Small intestine (tissue), 7 donors: ENCODE data around the gene TSPOAP1. TPM values are rescaled to one million over a fixed set of nuclear protein-coding genes. Genes with fewer than 3 reads are reported as not detected.

Experiments used
- DNase-seq, 2 donors: peaks; one replicate each; pipeline versions ENCODE4 v3.0.0 to v3.0.0-alpha.2; 2013
- FAIRE-seq: peaks from 2 replicates; lab custom pipeline; 2012; peaks lifted over from hg19 to GRCh38; lab: Jason Lieb, UNC
- H3K27ac ChIP-seq, 3 donors: one replicate each; pipeline ENCODE4 v1.5.1; 2013; ENCODE audit warnings: low read length in 2 of 3, mild to moderate bottlenecking in 2 of 3, control low read depth in 1 of 3, inconsistent platforms in 1 of 3, low read depth in 1 of 3, moderate library complexity in 1 of 3
- H3K27me3 ChIP-seq, 3 donors: one replicate each; pipeline ENCODE4 v1.6.1; 2013; ENCODE audit warnings: low read length in 3 of 3, inconsistent platforms in 1 of 3; ENCODE audit not compliant: control insufficient read depth in 3 of 3, insufficient read depth in 3 of 3
- H3K36me3 ChIP-seq, 3 donors: one replicate each; pipeline ENCODE4 v1.6.1; 2013; ENCODE audit warnings: low read length in 3 of 3, inconsistent platforms in 1 of 3, low read depth in 1 of 3, mild to moderate bottlenecking in 1 of 3, moderate library complexity in 1 of 3; ENCODE audit not compliant: control insufficient read depth in 3 of 3, insufficient read depth in 2 of 3
- H3K4me1 ChIP-seq, 3 donors: one replicate each; pipeline ENCODE4 v1.6.1; 2013; ENCODE audit warnings: low read length in 2 of 3, inconsistent platforms in 1 of 3, low read depth in 1 of 3, mild to moderate bottlenecking in 1 of 3, moderate library complexity in 1 of 3; ENCODE audit not compliant: control insufficient read depth in 3 of 3, insufficient read depth in 2 of 3
- H3K4me3 ChIP-seq, 3 donors: one replicate each; pipeline ENCODE4 v1.5.1; 2013; ENCODE audit warnings: low read length in 3 of 3, control low read depth in 1 of 3, inconsistent platforms in 1 of 3, low read depth in 1 of 3, mild to moderate bottlenecking in 1 of 3, moderate library complexity in 1 of 3
- H3K9me3 ChIP-seq, 2 donors: one replicate each; pipeline ENCODE4 v1.6.1; 2013; ENCODE audit warnings: low read depth in 1 of 2, low read length in 1 of 2; ENCODE audit not compliant: control insufficient read depth in 2 of 2, insufficient read depth in 1 of 2
- WGBS, 3 donors: extraction: QIAGEN DNeasy Blood & Tissue Kit; methylation state at CpG; one replicate each; pipeline ENCODE4 v1.1.7; 2013; 5-methylcytosine and 5-hydroxymethylcytosine counted together
- polyA plus RNA-seq, 4 donors: library from polyadenylated mRNA; stranded (reverse) in 3 of 4; unstranded in 1 of 4; fragments of 200-250 nt in 3 of 4; fragments of 120-200 nt in 1 of 4; gene quantifications; one replicate each; pipeline versions ENCODE4 v1.2.1 to v1.2.3, GENCODE V29; 2013
- donor health status: healthy with polysubstance abuse.
- donor health status: control.
- donor health status: control.
- donor health status: Bipolar disorder and iron deficiency.
- donor health status: healthy.

The TSPOAP1 gene
- polyA plus RNA-seq, 4 donors = 0.89 to 10.9 (median 2.6) TPM

- Histone ChIP-seq H3K9me3 (no peaks in the 10 kb centered on the region), H3K4me3 (no peak overlapping the region), H3K4me1 (peaks cover 0 to 6% (median 0%) of the 10 kb centered on the region in 3 donors), H3K27ac (no peak overlapping the region), H3K36me3 (peaks cover 0 to 2% (median 0%) of the 10 kb centered on the region in 3 donors), H3K27me3 (no peaks in the 10 kb centered on the region)
- 91 to 93% (median 93%) methylated on average over 6 of the region's 6 CpGs for WGBS, 3 donors
- FAIRE-seq = no peak
- no peak for DNase-seq
These were observed 13.9 kb downstream of the TSPOAP1 start for GRCh38 chr17:58314706-58315015.

GRCh38 chr17:58313815-58314705 lies 14.5 kb downstream of the TSPOAP1 start:
- DNase-seq = no peak
- Histone ChIP-seq H3K4me3 (no peak overlapping the region), H3K9me3 (no peaks in the 10 kb centered on the region)

GRCh38 chr17:58312829-58313228 lies 15.8 kb downstream of the TSPOAP1 start:
- no peaks in the 10 kb centered on the region for H3K27me3 ChIP-seq
- peaks cover 0 to under 1% (median 0%) of the 10 kb centered on the region in 3 donors for H3K36me3 ChIP-seq
- DNase-seq (no peak), FAIRE-seq (no peak)
- H3K4me3 ChIP-seq = no peak overlapping the region
- 63 to 69% (median 63%) methylated on average over 1 of the region's 1 CpG for WGBS, 3 donors
- no peak overlapping the region for H3K27ac ChIP-seq
- H3K9me3 ChIP-seq = no peaks in the 10 kb centered on the region
- H3K4me1 ChIP-seq = peaks cover 0 to 4% (median 0%) of the 10 kb centered on the region in 3 donors

More at GRCh38 chr17:58313815-58314705, 14.5 kb downstream of the TSPOAP1 start:
- WGBS, 3 donors = 70 to 90% (median 78%) methylated on average over 7 of the region's 7 CpGs
- Histone ChIP-seq H3K36me3 (peaks cover 0 to 2% (median 0%) of the 10 kb centered on the region in 3 donors), H3K27me3 (no peaks in the 10 kb centered on the region), H3K27ac (no peak overlapping the region), H3K4me1 (peaks cover 0 to 6% (median 0%) of the 10 kb centered on the region in 3 donors)
- FAIRE-seq = no peak

- Histone ChIP-seq H3K27ac (no peak overlapping the region), H3K4me3 (no peak overlapping the region), H3K36me3 (no peaks in the 10 kb centered on the region), H3K4me1 (no peaks in the 10 kb centered on the region), H3K9me3 (no peaks in the 10 kb centered on the region), H3K27me3 (no peaks in the 10 kb centered on the region)
- FAIRE-seq (no peak), DNase-seq (no peak)
- 91 to 95% (median 92%) methylated on average over 21 to 23 of the region's 23 CpGs for WGBS, 3 donors
These were observed 16.5 kb downstream of the TSPOAP1 start for GRCh38 chr17:58312021-58312630.

GRCh38 chr17:58311429-58311894 lies 17.1 kb downstream of the TSPOAP1 start:
- no peak for FAIRE-seq
- no peak overlapping the region for H3K27ac ChIP-seq
- H3K36me3 ChIP-seq = no peaks in the 10 kb centered on the region
- WGBS, 3 donors = 93 to 97% (median 94%) methylated on average over 9 of the region's 9 CpGs
- no peaks in the 10 kb centered on the region for H3K27me3 ChIP-seq
- H3K9me3 ChIP-seq = no peaks in the 10 kb centered on the region
- no peaks in the 10 kb centered on the region for H3K4me1 ChIP-seq
- H3K4me3 ChIP-seq = no peak overlapping the region
- DNase-seq = no peak

- H3K4me1 ChIP-seq = no peaks in the 10 kb centered on the region
- no peaks in the 10 kb centered on the region for H3K27me3 ChIP-seq
- WGBS, 3 donors = 88 to 93% (median 92%) methylated on average over 23 of the region's 23 CpGs
- H3K9me3 ChIP-seq = no peaks in the 10 kb centered on the region
- H3K4me3 ChIP-seq = no peak overlapping the region
- no peak for DNase-seq
- H3K27ac ChIP-seq = no peak overlapping the region
- no peak for FAIRE-seq
- no peaks in the 10 kb centered on the region for H3K36me3 ChIP-seq
These were observed 17.8 kb downstream of the TSPOAP1 start for GRCh38 chr17:58310511-58311428.

- H3K9me3 ChIP-seq = no peaks in the 10 kb centered on the region
- DNase-seq (no peak), FAIRE-seq (no peak)
- H3K27me3 ChIP-seq = no peaks in the 10 kb centered on the region
- WGBS, 3 donors = 76 to 88% (median 80%) methylated on average over 5 of the region's 5 CpGs
- no peaks in the 10 kb centered on the region for H3K36me3 ChIP-seq
- H3K27ac ChIP-seq = no peak overlapping the region
- no peak overlapping the region for H3K4me3 ChIP-seq
- no peaks in the 10 kb centered on the region for H3K4me1 ChIP-seq
These were observed 18.7 kb downstream of the TSPOAP1 start for GRCh38 chr17:58309918-58310259.
